A673 (cell line): ENCODE data around the gene MCRS1.

ENCODE experiments used
- EZH2 ChIP-seq: fragments of 200-600 bp; sonication (generic); IDR thresholded peaks from 2 replicates; pipeline ENCODE4 v1.6.1; 2017; ENCODE audit warnings: borderline replicate concordance, low read depth, mild to moderate bottlenecking, mixed read lengths, antibody characterized with exemption, low read length; ENCODE audit not compliant: poor library complexity, severe bottlenecking
- TF ChIP-seq, protein P1 (sequence below): fragments of 300-800, 200-600 bp; sonication (generic); conservative IDR thresholded peaks from 2 replicates; pipeline ENCODE4 v1.5.1; 2017; ENCODE audit warnings: low read depth, mild to moderate bottlenecking, antibody characterized with exemption, low read length, moderate library complexity, mixed read lengths

- TF ChIP-seq EZH2: no peak
- TF ChIP-seq, protein P1, sequence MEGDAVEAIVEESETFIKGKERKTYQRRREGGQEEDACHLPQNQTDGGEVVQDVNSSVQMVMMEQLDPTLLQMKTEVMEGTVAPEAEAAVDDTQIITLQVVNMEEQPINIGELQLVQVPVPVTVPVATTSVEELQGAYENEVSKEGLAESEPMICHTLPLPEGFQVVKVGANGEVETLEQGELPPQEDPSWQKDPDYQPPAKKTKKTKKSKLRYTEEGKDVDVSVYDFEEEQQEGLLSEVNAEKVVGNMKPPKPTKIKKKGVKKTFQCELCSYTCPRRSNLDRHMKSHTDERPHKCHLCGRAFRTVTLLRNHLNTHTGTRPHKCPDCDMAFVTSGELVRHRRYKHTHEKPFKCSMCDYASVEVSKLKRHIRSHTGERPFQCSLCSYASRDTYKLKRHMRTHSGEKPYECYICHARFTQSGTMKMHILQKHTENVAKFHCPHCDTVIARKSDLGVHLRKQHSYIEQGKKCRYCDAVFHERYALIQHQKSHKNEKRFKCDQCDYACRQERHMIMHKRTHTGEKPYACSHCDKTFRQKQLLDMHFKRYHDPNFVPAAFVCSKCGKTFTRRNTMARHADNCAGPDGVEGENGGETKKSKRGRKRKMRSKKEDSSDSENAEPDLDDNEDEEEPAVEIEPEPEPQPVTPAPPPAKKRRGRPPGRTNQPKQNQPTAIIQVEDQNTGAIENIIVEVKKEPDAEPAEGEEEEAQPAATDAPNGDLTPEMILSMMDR: no peak
Observed at GRCh38 chr12:49527361-49528130, 40.4 kb downstream of the MCRS1 start.
